Ovary (tissue), 3 donors: ENCODE data around the gene CAMKMT.

Experiments
- CTCF ChIP-seq, 3 donors: fragments of 450-650 bp in 2 of 3; fragments of 200-600 bp in 1 of 3; IDR thresholded peaks; one replicate each; pipeline versions ENCODE4 v1.5.1 to v1.8.0; 2016 to 2022; ENCODE audit warnings: antibody characterized with exemption in 3 of 3, mild to moderate bottlenecking in 1 of 3
- POLR2A ChIP-seq: fragments of 450-650 bp; IDR thresholded peaks from one replicate; pipeline ENCODE4 v1.6.1; 2017; ENCODE audit warnings: antibody characterized with exemption, mild to moderate bottlenecking, moderate library complexity
- donor health status: DM: no; HTN: no; CAD: no.

DNA sequence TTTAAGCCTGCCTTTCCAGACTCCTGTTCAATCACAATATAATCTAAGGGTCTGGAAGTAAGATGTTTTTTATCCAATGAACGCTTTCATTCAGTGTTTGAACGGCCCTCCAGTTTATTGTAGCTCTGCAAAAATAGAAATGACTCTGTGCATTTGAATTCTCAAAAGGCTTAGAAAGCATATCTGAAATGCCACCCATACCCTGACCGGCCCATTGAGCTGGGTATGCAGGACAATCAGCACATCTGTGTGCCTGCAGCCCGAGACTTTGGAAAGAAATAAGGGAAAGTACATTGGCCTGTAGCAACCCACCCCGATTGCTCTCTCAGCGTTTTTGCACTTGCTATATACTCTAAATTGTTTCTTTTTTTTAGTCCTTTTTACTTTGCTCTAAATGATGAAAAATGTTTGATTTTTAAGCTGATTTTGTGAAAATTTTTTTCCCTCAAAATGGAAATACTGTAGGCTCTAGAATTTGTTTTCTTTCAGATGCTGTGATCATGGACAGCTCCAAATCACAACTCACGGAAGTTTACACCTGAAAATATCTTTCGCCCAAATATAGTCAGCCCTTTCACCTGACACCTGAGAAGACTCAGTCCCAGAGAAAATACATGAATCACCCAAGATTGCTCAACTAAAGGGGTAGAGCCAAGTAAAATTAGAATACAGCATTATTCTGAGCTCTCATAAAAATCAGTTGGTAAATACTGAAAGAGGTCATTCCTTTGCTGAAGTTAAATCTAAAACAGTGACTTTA is 385.3 kb downstream of the CAMKMT start:
- TF ChIP-seq CTCF (IDR thresholded peaks at IDR 0.05) (no peak), POLR2A (no peak)
